H1 (cell line): ENCODE measurements around the gene ELSPBP1. TPM values are rescaled to one million over a fixed set of nuclear protein-coding genes. Genes with fewer than 3 reads are reported as not detected.
A peak's percentile ranks its signal among the peaks of the same experiment; 100 is the strongest.

Experiments used
- BRCA1 ChIP-seq: IDR thresholded peaks from 2 replicates; pipeline ENCODE4 v1.6.1; 2012; ENCODE audit warnings: low read depth, low read length, improper control_type of control experiment
- RNF2 ChIP-seq: fragments of 200-900, 300-1000 bp; sonication (generic); IDR thresholded peaks from 2 replicates; pipeline ENCODE4 v1.7.1; 2016; ENCODE audit warnings: borderline replicate concordance, low read depth, mild to moderate bottlenecking, antibody characterized with exemption, low read length; ENCODE audit not compliant: poor library complexity, severe bottlenecking; ENCODE audit errors: missing control alignments
- RXRA ChIP-seq: IDR thresholded peaks from 2 replicates; pipeline ENCODE4 v1.6.1; 2011; ENCODE audit warnings: low read depth, mild to moderate bottlenecking, low read length, moderate library complexity; ENCODE audit not compliant: insufficient read depth
- SP2 ChIP-seq: IDR thresholded peaks from 2 replicates; pipeline ENCODE4 v1.6.1; 2012; ENCODE audit warnings: mild to moderate bottlenecking, low read length, inconsistent platforms
- SUZ12 ChIP-seq: fragments of 200-600 bp; sonication (generic); IDR thresholded peaks from 2 replicates; pipeline ENCODE4 v1.6.1; 2012; ENCODE audit warnings: mild to moderate bottlenecking, inconsistent platforms, low read length, moderate library complexity, mixed read lengths
- TAF1 ChIP-seq: IDR thresholded peaks from 2 replicates; pipeline ENCODE4 v1.6.1; 2011; ENCODE audit warnings: mild to moderate bottlenecking, low read depth, low read length
- TEAD4 ChIP-seq: IDR thresholded peaks from 2 replicates; pipeline ENCODE4 v1.6.1; 2012; ENCODE audit warnings: low read depth, low read length, inconsistent platforms, mixed read lengths
- polyA plus RNA-seq, 7 experiments: library from polyadenylated mRNA; depleted of rRNA in 3 of 7; stranded (reverse) in 5 of 7; unstranded in 2 of 7; fragments of >200 nt in 5 of 7; fragments of 200-250 nt in 2 of 7; gene quantifications; 1 replicate in 5 of 7; 2 replicates in 1 of 7; 4 replicates in 1 of 7; pipeline versions ENCODE4 v1.2.1 to v1.2.3, GENCODE V29; 2011 to 2013; ENCODE audit warnings: missing spikeins in 2 of 7, mixed read lengths in 2 of 7
- total RNA-seq: library from RNA; stranded (reverse); fragmentation: NEBNext Ultra II Directional; extraction: Animal tissue kit (Norgen Biotek cat#: 25700); gene quantifications from 2 replicates; pipeline ENCODE4 v1.2.1, GENCODE V29; 2021

Gene ELSPBP1
- total and polyA plus RNA-seq, 2 of the 8 experiments (the other 6 are each of a cell fraction or from before 2014, with no cell fraction given) = not detected

GRCh38 chr19:48006762-48007161 lies 12.3 kb downstream of the ELSPBP1 start (continued):
- peak; percentile 38; the same call in 1 of the 2 replicates for TF ChIP-seq SP2
- no peak for TF ChIP-seq RNF2
- no peak for TF ChIP-seq SUZ12
- no peak for TF ChIP-seq TAF1
- TF ChIP-seq RXRA = no peak
- no peak for TF ChIP-seq BRCA1
- TF ChIP-seq TEAD4 = no peak
